Fibroblast of lung (primary cell): ENCODE measurements around the gene POLR2E. TPM values are rescaled to one million over a fixed set of nuclear protein-coding genes. Genes with fewer than 3 reads are reported as not detected.

Experiments
- DNase-seq, 2 donors: peaks; one replicate each; pipeline versions ENCODE4 v3.0.0 to v3.0.0-alpha.2; 2010; ENCODE audit warnings: low read depth in 2 of 2
- H2AFZ ChIP-seq: 2 replicates; pipeline ENCODE4 v1.5.1; 2012; ENCODE audit warnings: low read length, control low read depth, inconsistent platforms
- H3K27ac ChIP-seq: 2 replicates; pipeline ENCODE4 v1.5.1; 2011; ENCODE audit warnings: low read length, control low read depth; ENCODE audit not compliant: insufficient read depth
- H3K27me3 ChIP-seq: 2 replicates; pipeline ENCODE4 v1.5.1; 2011; ENCODE audit warnings: mild to moderate bottlenecking, low read length; ENCODE audit not compliant: control insufficient read depth, insufficient read depth
- H3K36me3 ChIP-seq: 2 replicates; pipeline ENCODE4 v1.5.1; 2011; ENCODE audit warnings: low read length; ENCODE audit not compliant: control insufficient read depth, insufficient read depth
- H3K4me1 ChIP-seq: 2 replicates; pipeline ENCODE4 v1.5.1; 2011; ENCODE audit warnings: low read length; ENCODE audit not compliant: control insufficient read depth, insufficient read depth; ENCODE audit errors: extremely low read depth
- H3K4me2 ChIP-seq: 2 replicates; pipeline ENCODE4 v1.5.1; 2011; ENCODE audit warnings: low read length, control low read depth; ENCODE audit not compliant: insufficient read depth; ENCODE audit errors: extremely low read depth
- H3K4me3 ChIP-seq, 4 experiments: fragments of 200-600 bp in 1 of 4; sonication (generic) in 1 of 4; replicated peaks in 1 of 4; 2 replicates each; pipeline ENCODE4 v1.5.1; 2011 to 2016; ENCODE audit warnings: low read length in 4 of 4, low read depth in 3 of 4, mild to moderate bottlenecking in 3 of 4, control low read depth in 2 of 4, inconsistent platforms in 1 of 4, mixed read lengths in 1 of 4; ENCODE audit not compliant: insufficient read depth in 1 of 4; ENCODE audit errors: control extremely low read depth in 1 of 4
- H3K79me2 ChIP-seq: 2 replicates; pipeline ENCODE4 v1.5.1; 2012; ENCODE audit warnings: mild to moderate bottlenecking, low read length, inconsistent platforms; ENCODE audit not compliant: control insufficient read depth, insufficient read depth
- H3K9ac ChIP-seq: 2 replicates; pipeline ENCODE4 v1.5.1; 2011; ENCODE audit warnings: mild to moderate bottlenecking, low read length, control low read depth; ENCODE audit not compliant: insufficient read depth
- H3K9me3 ChIP-seq: 2 replicates; pipeline ENCODE4 v1.5.1; 2012; ENCODE audit warnings: low read depth, low read length; ENCODE audit not compliant: control insufficient read depth, insufficient read depth
- H4K20me1 ChIP-seq: 2 replicates; pipeline ENCODE4 v1.5.1; 2011; ENCODE audit warnings: low read length; ENCODE audit not compliant: control insufficient read depth, insufficient read depth; ENCODE audit errors: extremely low read depth
- CTCF ChIP-seq, 2 donors: IDR thresholded peaks in 1 of 2; conservative IDR thresholded peaks in 1 of 2; 1 replicate in 1 of 2; 2 replicates in 1 of 2; pipeline ENCODE4 v1.5.1; 2011 to 2012; ENCODE audit warnings: low read length in 2 of 2, control low read depth in 1 of 2, inconsistent platforms in 1 of 2, low read depth in 1 of 2, mild to moderate bottlenecking in 1 of 2
- EZH2 ChIP-seq: IDR thresholded peaks from 2 replicates; pipeline ENCODE4 v1.5.1; 2012; ENCODE audit warnings: low read length, control low read depth, mild to moderate bottlenecking; ENCODE audit errors: missing control alignments
- polyA plus RNA-seq, 2 donors: library from polyadenylated mRNA; depleted of rRNA in 1 of 2; stranded (reverse) in 1 of 2; unstranded in 1 of 2; fragments of >200 nt; gene quantifications; 2 replicates each; pipeline ENCODE4 v1.2.1, GENCODE V29; 2011 to 2012; ENCODE audit warnings: missing spikeins in 1 of 2
- total RNA-seq: library from RNA; depleted of rRNA; stranded (reverse); fragments of >200 nt; gene quantifications from 2 replicates; pipeline ENCODE4 v1.2.1, GENCODE V29; 2014

POLR2E gene
- total and polyA plus RNA-seq, 2 donors (not counting 1 experiment from before 2014, with no cell fraction given) = 55.2 to 130 TPM

GRCh38 chr19:1076046-1076386, 19.2 kb downstream of the POLR2E start:
- TF ChIP-seq EZH2 (no peak), CTCF (conservative IDR thresholded peaks at IDR 0.05 in 1 of 2, IDR thresholded peaks at IDR 0.05 in 1 of 2; ENCODE audit: low read depth in 1 of 2, low read length in 2 of 2) (no peak)
- H3K9me3 ChIP-seq = no peaks in the 10 kb centered on the region
- H3K36me3 ChIP-seq = no peaks in the 10 kb centered on the region
- DNase-seq = no peak
- H3K9ac ChIP-seq = no peak overlapping the region
- peaks cover 2% of the 10 kb centered on the region for H3K4me1 ChIP-seq
- no peak overlapping the region for H3K4me3 ChIP-seq
- no peaks in the 10 kb centered on the region for H3K79me2 ChIP-seq
- H4K20me1 ChIP-seq = no peaks in the 10 kb centered on the region
- H3K4me2 ChIP-seq = no peak overlapping the region
- H3K27me3 ChIP-seq = no peaks in the 10 kb centered on the region
- no peak overlapping the region for H3K27ac ChIP-seq
- no peak overlapping the region for H2AFZ ChIP-seq

GRCh38 chr19:1074544-1075283, 20.5 kb downstream of the POLR2E start:
- DNase-seq = no peak
- Histone ChIP-seq H3K27me3 (peaks cover 5% of the 10 kb centered on the region), H3K36me3 (no peaks in the 10 kb centered on the region), H3K4me1 (peaks cover 2% of the 10 kb centered on the region), H4K20me1 (no peaks in the 10 kb centered on the region), H2AFZ (no peak overlapping the region), H3K27ac (no peak overlapping the region), H3K4me2 (peak overlapping the region; percentile 25), H3K9me3 (no peaks in the 10 kb centered on the region), H3K4me3 (peak overlapping the region in 2 of 4 experiments; percentile 30 to 37), H3K79me2 (no peaks in the 10 kb centered on the region), H3K9ac (peak overlapping the region; percentile 30)
- no peak for TF ChIP-seq CTCF (conservative IDR thresholded peaks at IDR 0.05 in 1 of 2, IDR thresholded peaks at IDR 0.05 in 1 of 2; ENCODE audit: low read depth in 1 of 2, low read length in 2 of 2)
- no peak for TF ChIP-seq EZH2

- no peaks in the 10 kb centered on the region for H3K79me2 ChIP-seq
- H3K4me3 ChIP-seq = no peak overlapping the region
- no peaks in the 10 kb centered on the region for H3K9me3 ChIP-seq
- DNase-seq = no peak
- H3K4me1 ChIP-seq = peaks cover 2% of the 10 kb centered on the region
- H3K36me3 ChIP-seq = no peaks in the 10 kb centered on the region
- no peak for TF ChIP-seq EZH2
- no peak for TF ChIP-seq CTCF (conservative IDR thresholded peaks at IDR 0.05 in 1 of 2, IDR thresholded peaks at IDR 0.05 in 1 of 2; ENCODE audit: low read depth in 1 of 2, low read length in 2 of 2)
- H4K20me1 ChIP-seq = no peaks in the 10 kb centered on the region
- H3K27me3 ChIP-seq = peaks cover 8% of the 10 kb centered on the region
- H3K9ac ChIP-seq = no peak overlapping the region
- H2AFZ ChIP-seq = no peak overlapping the region
- H3K4me2 ChIP-seq = no peak overlapping the region
- H3K27ac ChIP-seq = no peak overlapping the region
These were observed 21.1 kb downstream of the POLR2E start for GRCh38 chr19:1073956-1074517.
